GM12801 (cell line): ENCODE results near the gene TEX22.

ENCODE experiments used
- TF ChIP-seq, protein P1 (sequence below): IDR thresholded peaks from one replicate; pipeline ENCODE4 v1.5.1; 2011; ENCODE audit warnings: control low read depth; ENCODE audit not compliant: insufficient read length; ENCODE audit errors: extremely low read depth

The TEX22 gene

DNA sequence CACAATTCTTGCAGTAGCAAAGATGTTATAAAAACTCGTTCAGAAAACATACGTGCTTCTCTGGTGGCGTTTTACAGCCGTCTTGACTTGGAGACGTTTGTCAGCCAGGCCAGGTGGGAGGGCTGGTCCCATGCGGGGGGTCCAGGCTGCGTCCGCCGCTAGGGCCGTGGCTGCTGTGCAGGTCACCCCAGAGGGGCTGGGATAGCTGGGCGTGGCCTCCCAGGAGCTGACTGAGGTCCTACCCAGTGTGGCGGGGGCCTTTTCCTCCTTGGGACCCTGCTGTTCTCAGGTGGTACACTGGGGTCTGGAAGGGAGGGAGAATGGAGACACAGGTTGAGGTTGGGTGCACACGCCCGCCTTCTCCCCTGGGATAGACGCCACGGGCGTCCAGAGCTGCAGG, 46.5 kb downstream of the TEX22 start:
- TF ChIP-seq, protein P1, sequence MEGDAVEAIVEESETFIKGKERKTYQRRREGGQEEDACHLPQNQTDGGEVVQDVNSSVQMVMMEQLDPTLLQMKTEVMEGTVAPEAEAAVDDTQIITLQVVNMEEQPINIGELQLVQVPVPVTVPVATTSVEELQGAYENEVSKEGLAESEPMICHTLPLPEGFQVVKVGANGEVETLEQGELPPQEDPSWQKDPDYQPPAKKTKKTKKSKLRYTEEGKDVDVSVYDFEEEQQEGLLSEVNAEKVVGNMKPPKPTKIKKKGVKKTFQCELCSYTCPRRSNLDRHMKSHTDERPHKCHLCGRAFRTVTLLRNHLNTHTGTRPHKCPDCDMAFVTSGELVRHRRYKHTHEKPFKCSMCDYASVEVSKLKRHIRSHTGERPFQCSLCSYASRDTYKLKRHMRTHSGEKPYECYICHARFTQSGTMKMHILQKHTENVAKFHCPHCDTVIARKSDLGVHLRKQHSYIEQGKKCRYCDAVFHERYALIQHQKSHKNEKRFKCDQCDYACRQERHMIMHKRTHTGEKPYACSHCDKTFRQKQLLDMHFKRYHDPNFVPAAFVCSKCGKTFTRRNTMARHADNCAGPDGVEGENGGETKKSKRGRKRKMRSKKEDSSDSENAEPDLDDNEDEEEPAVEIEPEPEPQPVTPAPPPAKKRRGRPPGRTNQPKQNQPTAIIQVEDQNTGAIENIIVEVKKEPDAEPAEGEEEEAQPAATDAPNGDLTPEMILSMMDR: no peak

DNA sequence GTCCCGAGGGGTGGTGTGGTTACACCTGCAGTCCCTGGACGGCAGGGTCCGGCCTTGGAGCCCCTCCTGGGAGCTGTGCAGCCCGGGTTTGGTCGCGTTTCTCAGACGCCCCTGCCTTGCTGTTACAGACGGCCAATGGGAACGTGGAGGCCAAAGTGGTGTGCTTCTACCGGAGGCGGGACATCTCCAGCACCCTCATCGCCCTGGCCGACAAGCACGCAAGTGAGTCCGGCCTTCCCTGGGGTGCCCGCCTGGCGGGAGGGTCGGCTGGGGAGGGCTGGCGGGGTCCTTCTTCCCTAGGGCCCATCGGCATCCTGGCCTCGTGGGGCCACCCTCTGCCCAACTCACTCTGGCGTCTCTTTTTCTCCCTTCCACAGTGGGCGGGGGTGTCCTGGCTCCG, 47.0 kb downstream of the TEX22 start:
- TF ChIP-seq, protein P1: no peak

DNA sequence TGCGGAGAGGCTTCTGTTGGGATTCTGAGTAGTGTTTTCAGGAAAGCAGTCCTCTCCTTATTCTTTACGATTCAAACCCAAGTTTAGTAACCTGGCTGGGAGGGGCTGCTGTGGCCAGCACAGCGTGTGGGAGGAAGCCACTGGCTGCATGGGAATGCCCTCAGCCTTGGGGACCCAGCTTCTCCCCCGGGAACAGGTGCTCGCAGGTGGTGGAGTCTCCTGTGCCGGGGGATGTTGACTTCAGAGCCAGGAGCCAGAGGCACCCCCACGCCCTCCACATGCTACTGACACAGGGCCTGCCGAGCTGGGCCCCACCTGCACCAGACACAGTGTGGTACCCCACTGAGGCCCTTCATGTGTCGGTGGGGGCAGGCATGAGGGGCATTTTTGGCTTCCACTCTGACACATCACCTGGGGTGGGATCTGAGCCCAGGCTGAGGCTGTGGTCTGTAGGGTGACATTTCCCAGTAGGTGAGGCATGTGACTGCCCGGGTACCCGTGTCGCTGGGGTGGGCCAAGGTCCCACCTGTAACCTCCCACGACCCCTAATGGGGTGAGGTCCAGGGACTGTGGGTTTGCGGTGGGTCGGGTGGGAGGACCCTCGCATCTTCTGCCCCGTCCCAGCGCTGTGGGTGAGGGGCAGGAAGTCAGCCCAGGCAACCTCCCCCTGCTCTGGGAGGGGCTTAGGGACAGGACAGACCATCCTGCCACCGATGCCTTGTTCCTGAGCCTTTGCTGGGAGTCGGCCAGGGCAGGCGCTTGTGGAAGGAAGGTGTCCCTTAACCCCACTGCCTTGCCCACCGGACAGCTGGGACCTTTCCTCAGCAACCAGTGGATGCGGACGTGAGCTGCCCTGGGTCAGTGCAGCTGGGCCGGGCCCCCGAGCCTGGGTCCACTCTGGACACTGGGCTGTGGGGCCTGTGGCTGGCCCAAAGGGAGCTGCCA, 47.8 kb downstream of the TEX22 start:
- TF ChIP-seq, protein P1: no peak

DNA sequence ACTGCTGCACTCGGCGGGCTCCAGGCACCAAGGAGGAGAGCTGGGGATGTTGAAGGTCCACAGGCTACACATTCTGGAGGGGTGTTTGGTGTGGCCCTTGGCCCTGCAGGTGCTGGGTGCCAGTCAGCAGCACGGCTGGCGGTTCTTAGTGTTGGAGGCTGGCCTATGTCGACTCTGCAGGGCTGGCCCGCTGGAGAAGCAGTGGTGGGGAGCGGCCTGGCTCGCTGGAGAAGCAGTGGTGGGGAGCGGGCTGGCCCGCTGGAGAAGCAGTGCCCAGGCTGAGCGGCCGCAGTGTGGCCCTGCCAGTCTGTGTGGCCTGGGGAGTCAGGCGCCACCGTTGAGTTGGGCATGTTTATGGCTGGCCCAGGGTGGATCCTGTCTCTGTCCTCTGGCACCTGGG, 48.6 kb downstream of the TEX22 start:
- TF ChIP-seq, protein P1: no peak

DNA sequence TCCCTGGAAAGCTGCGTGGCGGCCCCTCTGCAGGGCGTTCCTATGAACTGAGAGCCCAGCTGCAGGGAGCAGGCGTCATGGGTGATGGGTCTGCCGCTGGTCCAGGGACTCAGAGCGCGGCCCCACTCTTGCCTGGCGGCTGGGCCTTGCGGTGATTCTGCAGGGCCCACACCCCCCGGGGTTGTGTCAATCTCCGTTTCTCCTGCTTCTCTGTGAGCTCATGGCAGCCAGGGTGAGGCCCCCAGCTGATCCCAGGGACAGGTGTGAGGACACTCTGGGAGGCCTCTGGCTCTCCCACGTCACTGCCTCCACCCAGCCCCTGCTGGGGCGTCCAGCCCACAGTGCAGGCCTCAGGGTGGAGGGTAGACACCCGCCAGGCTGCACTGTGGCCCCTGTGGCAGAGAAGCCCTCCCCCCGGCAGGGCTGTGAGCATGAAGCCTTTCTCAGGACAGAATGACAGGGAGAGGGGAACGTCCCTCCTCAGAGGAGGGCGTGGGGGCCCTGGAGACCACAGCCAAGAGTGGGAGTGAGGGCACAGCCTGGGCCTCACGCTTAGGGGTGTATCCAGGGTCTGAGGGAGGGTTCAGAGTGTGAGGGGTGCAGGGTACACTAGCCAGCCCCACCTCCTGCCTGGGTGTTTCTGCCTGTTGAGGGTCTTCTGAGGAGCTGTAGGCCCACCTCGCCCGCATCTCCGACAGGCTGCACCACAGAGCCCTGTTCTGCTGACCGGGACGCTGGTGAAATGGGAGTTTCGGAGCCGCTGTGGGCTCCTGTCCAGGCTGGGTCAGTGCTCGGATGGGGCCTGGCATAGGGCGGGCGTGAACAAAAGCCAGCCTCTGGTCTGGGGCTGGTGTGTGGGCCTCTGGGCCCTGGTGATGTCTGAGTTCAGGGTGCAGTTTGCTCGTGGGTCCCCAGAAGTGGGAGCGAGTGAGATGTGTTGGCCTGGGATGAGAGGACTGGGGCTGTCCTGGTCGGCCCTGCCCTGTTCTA, 49.6 kb downstream of the TEX22 start:
- TF ChIP-seq, protein P1: no peak

DNA sequence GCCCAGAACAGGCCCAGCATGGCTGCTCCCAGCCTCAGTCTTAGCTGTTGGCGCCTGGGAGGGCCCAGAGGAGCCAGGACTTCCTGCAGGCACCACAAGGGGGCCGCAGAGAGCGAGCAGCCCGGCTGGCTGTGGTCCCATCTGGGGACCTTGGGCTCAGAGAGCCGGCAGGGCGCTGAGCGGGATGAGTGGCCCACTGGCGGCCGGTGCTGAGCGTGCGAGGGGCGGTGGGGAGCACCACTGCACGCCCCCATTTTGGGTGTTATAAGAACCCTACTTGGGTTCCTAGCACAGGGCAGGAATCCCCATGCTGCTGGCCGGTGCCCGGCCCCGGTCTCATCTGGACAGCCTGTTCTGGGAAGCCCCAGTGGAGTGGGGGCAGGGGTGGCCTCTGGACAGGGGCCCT, 50.4 kb downstream of the TEX22 start:
- TF ChIP-seq, protein P1: no peak
